Middle frontal gyrus (tissue), 1 donor: ENCODE data around the gene PFKFB3.

Experiments used
- DNase-seq: peaks from one replicate; pipeline ENCODE4 v3.0.0-alpha.2; 2015; ENCODE audit warnings: low spot score; ENCODE audit errors: extremely low spot score

Gene PFKFB3

DNA sequence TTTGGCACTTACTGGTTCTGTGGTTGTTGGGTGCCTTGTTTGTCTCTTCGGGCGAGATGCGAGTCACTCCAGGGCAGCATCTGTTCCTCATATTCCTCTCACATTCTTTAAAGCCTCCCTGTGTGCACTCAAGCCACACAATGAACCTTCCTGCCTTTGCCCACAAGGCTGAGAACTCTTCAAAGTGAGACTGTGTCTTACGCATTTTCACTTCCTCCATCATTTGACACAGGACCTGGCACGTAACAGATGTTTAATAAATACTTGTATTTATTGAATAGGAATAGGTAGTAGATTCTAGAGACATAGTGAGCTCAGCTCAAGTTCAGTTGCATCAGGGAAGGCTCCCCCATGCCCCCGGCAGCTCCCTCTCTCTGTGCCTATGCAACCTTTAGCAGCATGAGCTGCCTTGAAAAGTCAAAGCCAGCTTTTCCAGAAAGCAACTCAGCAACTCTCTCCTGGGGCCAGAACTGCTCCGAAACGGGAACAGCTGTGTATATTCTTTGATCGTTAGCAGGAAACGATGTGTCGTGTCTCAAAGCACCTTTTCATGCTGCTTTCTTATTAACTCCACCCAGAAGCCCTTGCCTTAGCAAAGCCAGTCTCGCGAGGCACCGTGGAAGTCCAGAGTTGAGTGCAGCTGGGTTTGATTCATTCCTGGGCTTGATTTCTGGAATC, 97.5 kb downstream of the PFKFB3 start:
- DNase-seq, result peak; percentile 8

DNA sequence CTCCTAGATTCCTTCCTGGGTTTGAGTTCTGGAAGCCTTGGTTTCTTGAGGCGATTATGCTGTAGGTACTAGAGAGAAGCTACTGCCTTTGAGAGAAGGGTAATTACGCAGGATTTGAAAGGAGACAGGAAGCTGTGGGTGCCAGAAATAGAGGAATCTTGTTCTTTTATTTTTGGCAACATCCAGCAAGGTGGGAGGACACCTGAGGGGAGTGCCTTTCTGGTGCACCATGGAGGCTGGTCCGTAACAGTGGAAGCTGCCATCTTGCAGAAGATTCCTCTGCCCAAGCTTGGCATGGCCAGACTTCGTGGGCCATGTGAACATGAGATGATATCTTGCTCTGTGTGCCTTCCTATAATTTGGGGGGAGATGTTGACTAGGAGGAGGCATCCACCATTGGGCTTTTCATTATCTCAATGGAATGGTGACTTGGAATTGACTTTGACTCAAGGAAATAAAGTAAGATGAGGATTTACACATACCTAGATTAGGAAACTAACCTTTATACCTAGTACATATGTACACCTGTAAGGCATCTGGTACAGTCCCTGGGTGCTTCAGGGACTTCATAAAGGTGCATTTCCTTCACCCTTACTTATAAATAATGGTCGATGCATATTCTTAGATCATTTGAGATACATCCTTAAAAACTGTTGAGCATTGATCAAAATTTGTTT, 98.2 kb downstream of the PFKFB3 start:
- no peak for DNase-seq

DNA sequence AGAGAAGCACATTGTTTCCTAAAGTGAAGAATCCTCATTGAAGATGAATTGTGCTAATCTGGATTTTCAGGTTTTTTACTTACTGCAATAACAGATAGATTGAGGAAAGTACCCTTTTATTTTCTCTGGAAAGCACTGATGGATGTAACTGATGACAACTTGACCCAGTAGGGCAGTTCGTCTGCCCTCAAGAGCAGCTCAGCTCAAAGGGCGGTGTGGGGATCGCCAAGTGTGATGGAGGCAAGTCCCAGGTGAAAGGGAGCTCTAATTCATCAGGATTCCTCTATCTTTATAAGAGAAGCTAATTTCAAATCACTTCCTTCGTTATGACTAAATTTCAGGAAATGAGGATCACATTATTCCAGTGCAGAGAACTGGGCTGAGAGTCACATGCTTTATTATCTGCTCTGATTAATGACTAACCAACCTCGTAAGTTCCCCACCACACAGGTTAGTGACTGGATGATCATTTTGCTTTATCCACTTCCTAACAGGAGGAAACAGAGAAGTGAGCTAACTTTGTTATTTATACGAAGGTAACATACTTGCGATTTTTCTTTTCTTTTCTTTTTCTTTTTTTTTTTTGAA, 98.8 kb downstream of the PFKFB3 start:
- no peak for DNase-seq
